ENCODE results near the gene CLPSL2. TPM values are rescaled to one million over a fixed set of nuclear protein-coding genes. Genes with fewer than 3 reads are reported as not detected.

The CLPSL2 gene
- total RNA-seq, 1 experiment from 2014 or later = 1.7 TPM

- no peak overlapping the region for H3K9ac ChIP-seq (ENCODE audit: low read length)
- intact Hi-C loops (cut with micrococcal nuclease) = no loop called here
- no peaks in the 10 kb centered on the region for H3K9me3 ChIP-seq (ENCODE audit: control insufficient read depth in 1 of 2, insufficient read depth in 1 of 2, low read depth in 1 of 2, low read length in 2 of 2)
- ATAC-seq (no peak), DNase-seq (ENCODE audit: low read depth, low spot score) (no peak)
- H3K79me2 ChIP-seq (ENCODE audit: insufficient read depth, low read length) = no peaks in the 10 kb centered on the region
- no peak overlapping the region for H3K4me2 ChIP-seq (ENCODE audit: low read length)
- ChIA-PET POLR2A (no interaction called here), CTCF (no interaction called here), RAD21 (ENCODE audit: low non-redundant PET in 1 of 2, low total read pairs in 2 of 2, uncharacterized antibody in 2 of 2, unreplicated experiment in 2 of 2) (no interaction called here)
- no peak overlapping the region for H2AFZ ChIP-seq (ENCODE audit: low read depth, low read length, poor library complexity, severe bottlenecking)
- no peak overlapping the region for H3K27ac ChIP-seq (ENCODE audit: low read depth, low read length)
- H4K20me1 ChIP-seq (ENCODE audit: insufficient read depth) = no peaks in the 10 kb centered on the region
- no peak for TF ChIP-seq CTCF (IDR thresholded peaks at IDR 0.05 in 2 of 3, conservative IDR thresholded peaks at IDR 0.05 in 1 of 3; ENCODE audit: borderline replicate concordance in 1 of 3, insufficient read depth in 1 of 3, low read depth in 2 of 3, low read length in 2 of 3)
- H3K27me3 ChIP-seq (ENCODE audit: insufficient read depth, low read length) = no peaks in the 10 kb centered on the region
- H3K9me2 ChIP-seq (ENCODE audit: insufficient read depth) = no peaks in the 10 kb centered on the region
- no peak overlapping the region for H3K4me3 ChIP-seq (replicated peaks in 1 of 2; ENCODE audit: low read depth in 1 of 2, low read length in 2 of 2)
- no TSS peak for BruUV-seq (replicated peaks)
- no peaks in the 10 kb centered on the region for H3K36me3 ChIP-seq (ENCODE audit: control insufficient read depth in 1 of 2, insufficient read depth in 2 of 2, low read length in 2 of 2)
- no peaks in the 10 kb centered on the region for H3K4me1 ChIP-seq (ENCODE audit: control insufficient read depth in 1 of 2, insufficient read depth in 2 of 2, low read length in 2 of 2)
Measured at GRCh38 chr6:35817515-35817914, 41.1 kb downstream of the CLPSL2 start.

- ChIA-PET RAD21 (ENCODE audit: low non-redundant PET in 1 of 2, low total read pairs in 2 of 2, uncharacterized antibody in 2 of 2, unreplicated experiment in 2 of 2) (no interaction called here), CTCF (no interaction called here), POLR2A (no interaction called here)
- no peaks in the 10 kb centered on the region for H3K27me3 ChIP-seq (ENCODE audit: insufficient read depth, low read length)
- no peak overlapping the region for H3K27ac ChIP-seq (ENCODE audit: low read depth, low read length)
- ATAC-seq = no peak
- no peak overlapping the region for H2AFZ ChIP-seq (ENCODE audit: low read depth, low read length, poor library complexity, severe bottlenecking)
- no peaks in the 10 kb centered on the region for H3K4me1 ChIP-seq (ENCODE audit: control insufficient read depth in 1 of 2, insufficient read depth in 2 of 2, low read length in 2 of 2)
- H3K9me3 ChIP-seq (ENCODE audit: control insufficient read depth in 1 of 2, insufficient read depth in 1 of 2, low read depth in 1 of 2, low read length in 2 of 2) = no peaks in the 10 kb centered on the region
- BruUV-seq (replicated peaks) = no TSS peak
- H3K9me2 ChIP-seq (ENCODE audit: insufficient read depth) = no peaks in the 10 kb centered on the region
- no peak for DNase-seq (ENCODE audit: low read depth, low spot score)
- no peaks in the 10 kb centered on the region for H4K20me1 ChIP-seq (ENCODE audit: insufficient read depth)
- no peaks in the 10 kb centered on the region for H3K79me2 ChIP-seq (ENCODE audit: insufficient read depth, low read length)
- H3K36me3 ChIP-seq (ENCODE audit: control insufficient read depth in 1 of 2, insufficient read depth in 2 of 2, low read length in 2 of 2) = no peaks in the 10 kb centered on the region
- intact Hi-C loops (cut with micrococcal nuclease) = no loop called here
- no peak overlapping the region for H3K9ac ChIP-seq (ENCODE audit: low read length)
- no peak overlapping the region for H3K4me3 ChIP-seq (replicated peaks in 1 of 2; ENCODE audit: low read depth in 1 of 2, low read length in 2 of 2)
- no peak overlapping the region for H3K4me2 ChIP-seq (ENCODE audit: low read length)
- TF ChIP-seq SP1 (IDR thresholded peaks at IDR 0.05; ENCODE audit: low read depth) (no peak), RAD21 (IDR thresholded peaks at IDR 0.05; ENCODE audit: low read depth) (no peak), SIN3A (IDR thresholded peaks at IDR 0.05; ENCODE audit: low read depth) (no peak), TCF7L2 (IDR thresholded peaks at IDR 0.05; ENCODE audit: borderline replicate concordance, extremely low read depth, insufficient read depth, insufficient read length) (no peak), REST (IDR thresholded peaks at IDR 0.05; ENCODE audit: low read depth) (no peak), CBX3 (IDR thresholded peaks at IDR 0.05; ENCODE audit: low read depth) (no peak), POLR2AphosphoS5 (IDR thresholded peaks at IDR 0.05; ENCODE audit: low read depth, low read length) (no peak), ZBTB33 (IDR thresholded peaks at IDR 0.05; ENCODE audit: extremely low read depth, insufficient replicate concordance, low read length) (no peak), SRF (IDR thresholded peaks at IDR 0.05; ENCODE audit: low read depth) (no peak), ATF3 (IDR thresholded peaks at IDR 0.05) (no peak)
Measured at GRCh38 chr6:35823601-35824000, 47.2 kb downstream of the CLPSL2 start.
